HepG2 (cell line): ENCODE data around the gene FAM162A. TPM values are rescaled to one million over a fixed set of nuclear protein-coding genes. Genes with fewer than 3 reads are reported as not detected.

Experiments used
- FOXA1 ChIP-seq, 2 experiments: fragments of 450-650 bp in 1 of 2; sonication (generic) in 1 of 2; formaldehyde crosslinking in 1 of 2; IDR thresholded peaks; 2 replicates each; pipeline versions ENCODE4 v1.4.0 to v1.6.1; 2016 to 2020; ENCODE audit warnings: missing genetic modification reagents in 1 of 2
- HDAC1 ChIP-seq: sonication (generic); formaldehyde crosslinking; IDR thresholded peaks from 2 replicates; pipeline ENCODE4 v1.5.1; 2020; ENCODE audit warnings: mild to moderate bottlenecking, missing genetic modification reagents
- ISX ChIP-seq: sonication (generic); formaldehyde crosslinking; conservative IDR thresholded peaks from 2 replicates; pipeline ENCODE4 v1.5.0; 2020; ENCODE audit warnings: missing genetic modification reagents
- JUNB ChIP-seq: sonication (generic); formaldehyde crosslinking; IDR thresholded peaks from 2 replicates; pipeline ENCODE4 v1.8.0; 2022; ENCODE audit warnings: missing genetic modification reagents, mild to moderate bottlenecking, borderline replicate concordance
- MAZ ChIP-seq, 2 experiments: sonication (generic) in 1 of 2; formaldehyde crosslinking in 1 of 2; IDR thresholded peaks; 2 replicates each; pipeline versions ENCODE4 v1.5.0 to v1.6.1; 2012 to 2020; ENCODE audit warnings: low read depth in 2 of 2, mild to moderate bottlenecking in 2 of 2, borderline replicate concordance in 1 of 2, improper control_type of control experiment in 1 of 2, low read length in 1 of 2, missing genetic modification reagents in 1 of 2, moderate library complexity in 1 of 2
- MEIS2 ChIP-seq: sonication (generic); formaldehyde crosslinking; IDR thresholded peaks from 2 replicates; pipeline ENCODE4 v1.9.0; 2021; ENCODE audit warnings: mild to moderate bottlenecking, missing genetic modification reagents
- NFIB ChIP-seq: sonication (generic); formaldehyde crosslinking; IDR thresholded peaks from 2 replicates; pipeline ENCODE4 v1.9.0; 2021; ENCODE audit warnings: missing genetic modification reagents, mild to moderate bottlenecking, borderline replicate concordance
- NR1H2 ChIP-seq: sonication (generic); formaldehyde crosslinking; IDR thresholded peaks from 2 replicates; pipeline ENCODE4 v1.8.1; 2022; ENCODE audit warnings: low read depth, missing genetic modification reagents, borderline replicate concordance
- SP140L ChIP-seq: sonication (generic); formaldehyde crosslinking; IDR thresholded peaks from 2 replicates; pipeline ENCODE4 v1.4.0; 2020; ENCODE audit warnings: missing genetic modification reagents, borderline replicate concordance
- STAT6 ChIP-seq: sonication (generic); formaldehyde crosslinking; IDR thresholded peaks from 2 replicates; pipeline ENCODE4 v1.4.0; 2020; ENCODE audit warnings: missing genetic modification reagents, mild to moderate bottlenecking, borderline replicate concordance
- TBP ChIP-seq: sonication (generic); formaldehyde crosslinking; IDR thresholded peaks from 2 replicates; pipeline ENCODE4 v1.5.0; 2020; ENCODE audit warnings: missing genetic modification reagents
- THAP7 ChIP-seq: sonication (generic); formaldehyde crosslinking; IDR thresholded peaks from 2 replicates; pipeline ENCODE4 v1.8.1; 2023; ENCODE audit warnings: mild to moderate bottlenecking, missing genetic modification reagents
- U2AF2 ChIP-seq: fragments of 200-400 bp; formaldehyde crosslinking; IDR thresholded peaks from 2 replicates; pipeline ENCODE4 v1.6.1; 2017; ENCODE audit warnings: low read depth, mild to moderate bottlenecking, low read length
- XBP1 ChIP-seq: sonication (generic); formaldehyde crosslinking; IDR thresholded peaks from 2 replicates; pipeline ENCODE4 v1.5.0; 2020; ENCODE audit warnings: missing genetic modification reagents
- YY1 ChIP-seq: IDR thresholded peaks from 2 replicates; pipeline ENCODE4 v1.6.1; 2011; ENCODE audit warnings: low read length, low read depth, moderate library complexity, mild to moderate bottlenecking; ENCODE audit not compliant: insufficient read depth, insufficient replicate concordance
- ZBTB42 ChIP-seq: sonication (generic); formaldehyde crosslinking; IDR thresholded peaks from 2 replicates; pipeline ENCODE4 v1.5.0; 2020; ENCODE audit warnings: mild to moderate bottlenecking, missing genetic modification reagents
- ZFY ChIP-seq: sonication (generic); formaldehyde crosslinking; IDR thresholded peaks from 2 replicates; pipeline ENCODE4 v1.4.0; 2020; ENCODE audit warnings: missing genetic modification reagents
- ZKSCAN1 ChIP-seq: fragments of 150-350 bp; IDR thresholded peaks from 2 replicates; pipeline ENCODE4 v1.6.1; 2014; ENCODE audit warnings: low read length
- ZNF232 ChIP-seq: sonication (generic); formaldehyde crosslinking; IDR thresholded peaks from 2 replicates; pipeline ENCODE4 v1.4.0; 2020; ENCODE audit warnings: missing genetic modification reagents, borderline replicate concordance
- ZNF460 ChIP-seq: sonication (generic); formaldehyde crosslinking; IDR thresholded peaks from 2 replicates; pipeline ENCODE4 v1.5.1; 2020; ENCODE audit warnings: missing genetic modification reagents, mild to moderate bottlenecking, borderline replicate concordance
- ZNF510 ChIP-seq: sonication (generic); formaldehyde crosslinking; IDR thresholded peaks from 2 replicates; pipeline ENCODE4 v1.4.0; 2020; ENCODE audit warnings: low read depth, mild to moderate bottlenecking, missing genetic modification reagents
- ZNF713 ChIP-seq: sonication (generic); formaldehyde crosslinking; IDR thresholded peaks from 2 replicates; pipeline ENCODE4 v1.4.0; 2020; ENCODE audit warnings: mild to moderate bottlenecking, missing genetic modification reagents
- polyA plus RNA-seq, 8 experiments: library from polyadenylated mRNA; depleted of rRNA in 3 of 8; stranded (reverse) in 7 of 8; unstranded in 1 of 8; fragments of >200 nt; fragmentation: Illumina TruSeq in 4 of 8; extraction: Trizol in 4 of 8; gene quantifications; 2 replicates each; pipeline versions ENCODE4 v1.2.1 to v1.2.3, GENCODE V29; 2011 to 2016; ENCODE audit warnings: low read depth in 4 of 8, missing spikeins in 1 of 8, mixed read lengths in 1 of 8; ENCODE audit not compliant: insufficient read depth in 1 of 8
- total RNA-seq, 5 experiments: library from RNA; depleted of rRNA; stranded (reverse); fragments of >200 nt; fragmentation: Illumina TruSeq; extraction: Trizol; gene quantifications; 2 replicates each; pipeline ENCODE4 v1.2.3, GENCODE V29; 2016; ENCODE audit warnings: low read depth in 1 of 5
- TF ChIP-seq, protein P1 (sequence below): sonication (generic); formaldehyde crosslinking; conservative IDR thresholded peaks from 2 replicates; pipeline ENCODE4 v1.8.0; 2022; ENCODE audit warnings: missing genetic modification reagents

The FAM162A gene
- total and polyA plus RNA-seq, 2 of the 13 experiments (the other 11 are each of a cell fraction or from before 2014, with no cell fraction given): 115 to 155 TPM

DNA sequence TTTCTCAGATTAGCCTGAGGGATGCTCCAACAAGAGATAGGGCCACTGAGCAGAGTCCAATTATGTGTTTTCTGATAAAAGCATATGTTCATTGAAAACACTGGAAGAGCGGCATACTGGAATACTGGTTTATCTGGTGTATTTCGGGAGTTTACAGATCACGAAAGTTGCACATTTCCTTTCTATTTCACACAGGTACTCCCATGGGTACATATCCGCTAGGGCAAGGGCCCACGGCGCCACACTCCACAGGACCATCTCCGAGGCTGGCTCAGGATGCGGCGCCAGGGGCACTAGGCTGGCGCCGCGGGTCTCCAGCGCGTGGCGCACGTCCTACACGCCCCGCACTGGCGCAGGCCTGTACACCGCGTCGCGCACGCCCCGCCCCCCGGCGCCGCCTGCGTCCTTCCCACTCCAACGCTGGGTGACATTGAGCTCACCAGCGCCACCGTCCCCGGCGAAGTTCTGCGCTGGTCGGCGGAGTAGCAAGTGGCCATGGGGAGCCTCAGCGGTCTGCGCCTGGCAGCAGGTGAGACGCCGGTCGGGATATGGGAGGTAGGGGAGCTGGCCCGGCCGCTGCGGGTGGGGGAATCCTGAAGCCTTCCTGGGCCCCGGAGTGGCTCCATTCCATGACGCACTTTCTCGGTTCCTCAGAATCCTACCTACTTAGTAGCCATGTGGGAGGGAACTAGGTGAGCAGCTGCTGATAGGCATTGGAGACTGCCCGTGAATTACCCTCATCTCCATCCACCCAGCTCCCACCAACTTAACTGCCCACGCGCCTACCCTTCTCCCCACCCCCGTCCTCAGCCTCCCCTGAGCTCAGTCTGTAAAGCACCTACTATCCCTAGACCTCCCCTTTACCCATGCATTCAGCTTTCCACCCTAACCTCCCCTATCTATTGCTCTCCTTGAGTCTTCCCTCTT is at the start of gene FAM162A (continued):
- TF ChIP-seq YY1 (peak; percentile 85), FOXA1 (IDR thresholded peaks at IDR 0.05) (no peak), FOXA1 (CRISPR knock-in tag; IDR thresholded peaks at IDR 0.05) (peak; percentile 73), U2AF2 (no peak), THAP7 (peak; percentile 73; the same call in 1 of the 2 replicates), TBP (CRISPR knock-in tag) (no peak; the same call in 1 of the 2 replicates), JUNB (CRISPR knock-in tag) (no peak), ZNF713 (CRISPR knock-in tag) (no peak), ZKSCAN1 (0 out of 2 replicates have a peak, but pooled peaks have one; percentile 13), ZBTB42 (CRISPR knock-in tag) (peak; percentile 50; the same call in 1 of the 2 replicates), ISX (CRISPR knock-in tag) (peak; percentile 84), MEIS2 (peak; percentile 93), MAZ (IDR thresholded peaks at IDR 0.05; ENCODE audit: borderline replicate concordance, low read depth, low read length) (peak; percentile 60; the same call in 1 of the 2 replicates), MAZ (CRISPR knock-in tag; IDR thresholded peaks at IDR 0.05; ENCODE audit: low read depth) (peak; percentile 90), ZNF510 (CRISPR knock-in tag) (peak; percentile 85), XBP1 (CRISPR knock-in tag) (no peak), ZNF232 (CRISPR knock-in tag) (peak; percentile 79; the same call in 1 of the 2 replicates), STAT6 (CRISPR knock-in tag) (no peak), ZFY (CRISPR knock-in tag) (peak; percentile 90), HDAC1 (CRISPR knock-in tag) (peak; percentile 94), ZNF460 (CRISPR knock-in tag) (no peak; the same call in 1 of the 2 replicates), SP140L (CRISPR knock-in tag) (0 out of 2 replicates have a peak, but pooled peaks have one; percentile 18), NFIB (CRISPR knock-in tag) (no peak), NR1H2 (CRISPR knock-in tag) (no peak)
- TF ChIP-seq, protein P1, sequence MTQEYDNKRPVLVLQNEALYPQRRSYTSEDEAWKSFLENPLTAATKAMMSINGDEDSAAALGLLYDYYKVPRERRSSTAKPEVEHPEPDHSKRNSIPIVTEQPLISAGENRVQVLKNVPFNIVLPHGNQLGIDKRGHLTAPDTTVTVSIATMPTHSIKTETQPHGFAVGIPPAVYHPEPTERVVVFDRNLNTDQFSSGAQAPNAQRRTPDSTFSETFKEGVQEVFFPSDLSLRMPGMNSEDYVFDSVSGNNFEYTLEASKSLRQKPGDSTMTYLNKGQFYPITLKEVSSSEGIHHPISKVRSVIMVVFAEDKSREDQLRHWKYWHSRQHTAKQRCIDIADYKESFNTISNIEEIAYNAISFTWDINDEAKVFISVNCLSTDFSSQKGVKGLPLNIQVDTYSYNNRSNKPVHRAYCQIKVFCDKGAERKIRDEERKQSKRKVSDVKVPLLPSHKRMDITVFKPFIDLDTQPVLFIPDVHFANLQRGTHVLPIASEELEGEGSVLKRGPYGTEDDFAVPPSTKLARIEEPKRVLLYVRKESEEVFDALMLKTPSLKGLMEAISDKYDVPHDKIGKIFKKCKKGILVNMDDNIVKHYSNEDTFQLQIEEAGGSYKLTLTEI (CRISPR knock-in tag): no peak
